ENCODE results near the gene NXPE1.
"Not testable (repeated sequence)": the region's sequence is repeated elsewhere in the genome, so short reads cannot be mapped to it uniquely, and the experiment has no call there.

Gene NXPE1

DNA sequence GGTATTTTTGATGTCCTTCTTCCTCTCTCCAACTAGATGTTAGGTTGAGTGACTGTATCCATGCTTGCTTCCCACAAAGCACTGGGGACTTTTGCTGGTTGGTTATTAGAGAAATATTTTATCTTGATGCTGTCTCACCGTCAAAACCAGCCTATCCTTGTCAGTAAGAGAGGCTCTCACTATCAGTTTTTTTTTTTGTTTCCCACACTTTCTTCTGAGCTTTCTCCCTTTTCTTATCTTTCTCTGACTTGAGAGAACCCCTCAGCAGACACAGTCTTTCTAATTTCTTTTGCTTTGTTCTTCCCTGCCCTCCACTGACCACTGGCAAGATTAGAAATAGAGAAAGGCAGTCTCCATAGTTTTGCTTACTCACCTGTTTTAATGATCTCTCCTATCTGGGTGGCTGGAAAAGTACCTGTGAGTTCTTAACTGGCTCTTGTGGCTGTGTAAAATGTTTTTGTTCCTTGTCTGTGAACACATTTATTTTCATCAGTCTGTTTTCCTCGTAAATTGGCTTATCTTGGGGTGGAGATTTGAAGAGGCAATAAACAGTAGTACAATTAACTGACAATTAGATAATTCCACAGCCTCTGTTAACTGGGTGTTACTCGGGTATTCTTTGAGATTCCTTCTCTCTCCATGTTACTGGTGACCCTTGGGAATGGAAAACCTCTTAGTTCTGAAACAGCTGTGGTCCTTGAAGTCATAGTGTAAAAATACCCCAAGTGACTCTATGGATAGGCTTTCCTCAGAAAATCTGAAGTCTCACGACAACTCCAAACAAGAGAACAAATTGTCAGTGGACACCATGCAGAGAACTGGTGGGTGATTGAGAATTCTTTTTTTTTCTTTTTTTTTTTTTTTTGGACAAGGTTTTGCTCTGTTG is at the start of gene NXPE1:
Gene NXPE1, minus strand, starts transcription at position 457 of the 886 bp plus-strand sequence. CDS start 8,680 bp downstream, outside the sequence.
- TF ChIP-seq, protein P1, sequence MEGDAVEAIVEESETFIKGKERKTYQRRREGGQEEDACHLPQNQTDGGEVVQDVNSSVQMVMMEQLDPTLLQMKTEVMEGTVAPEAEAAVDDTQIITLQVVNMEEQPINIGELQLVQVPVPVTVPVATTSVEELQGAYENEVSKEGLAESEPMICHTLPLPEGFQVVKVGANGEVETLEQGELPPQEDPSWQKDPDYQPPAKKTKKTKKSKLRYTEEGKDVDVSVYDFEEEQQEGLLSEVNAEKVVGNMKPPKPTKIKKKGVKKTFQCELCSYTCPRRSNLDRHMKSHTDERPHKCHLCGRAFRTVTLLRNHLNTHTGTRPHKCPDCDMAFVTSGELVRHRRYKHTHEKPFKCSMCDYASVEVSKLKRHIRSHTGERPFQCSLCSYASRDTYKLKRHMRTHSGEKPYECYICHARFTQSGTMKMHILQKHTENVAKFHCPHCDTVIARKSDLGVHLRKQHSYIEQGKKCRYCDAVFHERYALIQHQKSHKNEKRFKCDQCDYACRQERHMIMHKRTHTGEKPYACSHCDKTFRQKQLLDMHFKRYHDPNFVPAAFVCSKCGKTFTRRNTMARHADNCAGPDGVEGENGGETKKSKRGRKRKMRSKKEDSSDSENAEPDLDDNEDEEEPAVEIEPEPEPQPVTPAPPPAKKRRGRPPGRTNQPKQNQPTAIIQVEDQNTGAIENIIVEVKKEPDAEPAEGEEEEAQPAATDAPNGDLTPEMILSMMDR (IDR thresholded peaks at IDR 0.05; ENCODE audit: control extremely low read depth, extremely low read depth, low read depth, missing control alignments), result no peak
- CTCF ChIA-PET, result interaction anchor here (1.2 kb wide), 1 partner anchor 11 kb away, joined by 3 read pairs; no protein-coding TSS in a partner anchor
- POLR2A ChIA-PET, result no interaction called here
- no peak for DNase-seq (ENCODE audit: extremely low spot score)

- ChIA-PET CTCF (no interaction called here), POLR2A (no interaction called here)
- no peak for DNase-seq (ENCODE audit: extremely low spot score)
- TF ChIP-seq, protein P1 (IDR thresholded peaks at IDR 0.05; ENCODE audit: control extremely low read depth, extremely low read depth, low read depth, missing control alignments), result no peak
Measured at GRCh38 chr11:114609429-114609828, 49.7 kb upstream of the NXPE1 start.

GRCh38 chr11:114608605-114609004 is 48.9 kb upstream of the NXPE1 start:
- POLR2A ChIA-PET; DNase-seq (ENCODE audit: extremely low spot score); CTCF ChIA-PET: not testable (repeated sequence)

- CTCF ChIA-PET, result no interaction called here
- POLR2A ChIA-PET, result no interaction called here
- DNase-seq (ENCODE audit: extremely low spot score), result no peak
- TF ChIP-seq, protein P1 (IDR thresholded peaks at IDR 0.05; ENCODE audit: control extremely low read depth, extremely low read depth, low read depth, missing control alignments), result no peak
Measured at GRCh38 chr11:114607753-114608459, 48.2 kb upstream of the NXPE1 start.

DNA sequence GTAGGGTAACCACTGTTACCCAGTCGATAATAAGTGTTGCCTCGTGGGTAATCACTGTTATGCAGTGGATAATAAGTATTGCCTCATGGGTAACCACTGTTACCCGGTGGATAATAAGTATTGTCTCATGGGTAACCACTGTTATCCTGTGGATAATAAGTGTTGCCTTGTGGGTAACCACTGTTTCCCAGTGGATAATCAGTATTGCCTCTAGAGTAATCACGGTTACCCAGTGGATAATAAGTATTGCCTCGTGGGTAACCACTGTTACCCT is 47.1 kb upstream of the NXPE1 start:
- DNase-seq (ENCODE audit: extremely low spot score); POLR2A ChIA-PET; CTCF ChIA-PET: not testable (repeated sequence)

DNA sequence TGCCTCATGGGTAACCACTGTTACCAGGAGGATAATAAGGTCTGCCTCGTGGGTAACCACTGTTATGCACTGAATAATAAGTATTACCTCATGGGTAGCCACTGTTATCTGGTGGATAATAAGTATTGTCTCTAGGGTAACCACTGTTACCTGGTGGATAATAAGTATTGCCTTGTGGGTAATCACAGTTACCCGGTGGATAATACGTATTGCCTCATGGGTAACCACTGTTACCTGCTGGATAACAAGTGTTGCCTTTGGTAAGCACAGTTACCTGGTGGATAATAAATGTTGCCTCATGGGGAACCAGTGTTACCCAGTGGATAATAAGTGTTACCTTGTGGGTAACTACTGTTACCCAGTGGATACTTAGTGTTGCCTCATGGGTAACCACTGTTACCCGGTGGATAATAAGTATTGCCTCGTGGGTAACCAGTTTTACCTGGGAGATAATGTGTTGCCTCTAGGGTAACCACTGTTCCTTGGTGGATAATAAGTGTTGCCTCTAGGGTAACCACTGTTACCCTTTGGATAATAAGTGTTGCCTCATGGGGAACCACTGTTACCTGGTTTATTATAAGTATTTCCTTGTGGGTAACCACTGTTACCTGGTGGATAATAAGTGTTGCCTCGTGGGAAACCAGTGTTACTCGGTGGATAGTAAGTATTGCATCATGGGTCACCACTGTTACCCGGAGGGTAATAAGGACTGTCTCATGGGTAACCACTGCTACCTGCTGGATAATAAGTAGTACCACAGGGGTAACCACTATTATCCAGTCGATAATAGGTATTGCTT is 46.5 kb upstream of the NXPE1 start:
- TF ChIP-seq, protein P1 (IDR thresholded peaks at IDR 0.05; ENCODE audit: control extremely low read depth, extremely low read depth, low read depth, missing control alignments), result no peak
- DNase-seq (ENCODE audit: extremely low spot score), result no peak
- ChIA-PET CTCF (no interaction called here), POLR2A (no interaction called here)

GRCh38 chr11:114605370-114605769 is 45.7 kb upstream of the NXPE1 start:
- DNase-seq (ENCODE audit: extremely low spot score), result no peak
- CTCF ChIA-PET, result no interaction called here
- POLR2A ChIA-PET, result no interaction called here
- TF ChIP-seq, protein P1 (IDR thresholded peaks at IDR 0.05; ENCODE audit: control extremely low read depth, extremely low read depth, low read depth, missing control alignments), result no peak
